Activated CD8-positive, alpha-beta T cell treated with anti-CD3 and anti-CD28 coated beads for 36 hours (primary cell): ENCODE data around the gene MGRN1. TPM values are rescaled to one million over a fixed set of nuclear protein-coding genes. Genes with fewer than 3 reads are reported as not detected.

Experiments used
- ATAC-seq: fragments of 200-7000 bp; cut with Tn5 transposase; one replicate; pipeline ENCODE4 v1.10.0; 2021; ENCODE audit warnings: mild to moderate bottlenecking, moderate library complexity
- CTCF ChIA-PET: fragments of 350-600 bp; sonication (Branson Sonifier 250); formaldehyde crosslinking; loops from one replicate; lab custom pipeline; 2021; ENCODE audit warnings: antibody characterized with exemption; lab: Charles Lee
- POLR2A ChIA-PET: fragments of 350-600 bp; sonication (Branson Sonifier 250); formaldehyde crosslinking; loops from one replicate; lab custom pipeline; 2021; ENCODE audit warnings: antibody characterized with exemption; lab: Charles Lee
- DNase-seq: peaks from one replicate; pipeline ENCODE4 v3.0.0-alpha.2; 2020
- H3K27ac Mint-ChIP-seq: one replicate; pipeline ENCODE4 v1.8.0; 2021; ENCODE audit warnings: mild to moderate bottlenecking, mixed read lengths
- H3K27me3 Mint-ChIP-seq: one replicate; pipeline ENCODE4 v1.8.0; 2021; ENCODE audit warnings: mixed read lengths
- H3K36me3 Mint-ChIP-seq: one replicate; pipeline ENCODE4 v1.8.0; 2021; ENCODE audit warnings: low read depth, mixed read lengths
- H3K4me1 Mint-ChIP-seq: one replicate; pipeline ENCODE4 v1.8.0; 2021; ENCODE audit warnings: low read depth, mixed read lengths
- H3K4me3 Mint-ChIP-seq: one replicate; pipeline ENCODE4 v1.8.0; 2021; ENCODE audit warnings: mild to moderate bottlenecking, moderate library complexity, mixed read lengths
- H3K9me3 Mint-ChIP-seq: one replicate; pipeline ENCODE4 v1.8.0; 2021; ENCODE audit warnings: mixed read lengths
- CTCF ChIP-seq: fragments of 200-600 bp; IDR thresholded peaks from one replicate; pipeline ENCODE4 v1.8.0; 2022; ENCODE audit warnings: antibody characterized with exemption, mild to moderate bottlenecking
- intact Hi-C: fragments of 100-400 bp; cut with micrococcal nuclease; formaldehyde crosslinking; loops from one replicate; pipeline ENCODE4 v1.10.0; 2022
- total RNA-seq, 2 experiments: library from RNA; stranded (reverse); gene quantifications; one replicate each; pipeline ENCODE4 v1.2.3, GENCODE V29; 2021

MGRN1 gene
- total RNA-seq, 2 experiments from 2014 or later = 67.6 to 70.8 TPM

GRCh38 chr16:4724661-4725270 is 100.1 kb downstream of the MGRN1 start:
- no peak overlapping the region for H3K4me3 Mint-ChIP-seq
- H3K27ac Mint-ChIP-seq = no peak overlapping the region
- ChIA-PET POLR2A (interaction anchor here (1.4 kb wide), 1 partner anchor 10 kb away, joined by 6 read pairs; no protein-coding TSS in a partner anchor), CTCF (interaction anchor here (1.0 kb wide), 1 partner anchor 365 kb away, joined by 3 read pairs; no protein-coding TSS in a partner anchor)
- no peaks in the 10 kb centered on the region for H3K4me1 Mint-ChIP-seq
- TF ChIP-seq CTCF = no peak
- H3K9me3 Mint-ChIP-seq = no peaks in the 10 kb centered on the region
- H3K36me3 Mint-ChIP-seq = peaks cover 18% of the 10 kb centered on the region
- ATAC-seq (no peak), DNase-seq (no peak)
- H3K27me3 Mint-ChIP-seq = no peaks in the 10 kb centered on the region
- intact Hi-C loops = no loop called here

GRCh38 chr16:4726616-4727015 is 102.0 kb downstream of the MGRN1 start:
- intact Hi-C loops = no loop called here
- ATAC-seq = no peak
- Mint-ChIP-seq H3K27me3 (no peaks in the 10 kb centered on the region), H3K4me1 (no peaks in the 10 kb centered on the region), H3K4me3 (no peak overlapping the region), H3K36me3 (peaks cover 21% of the 10 kb centered on the region), H3K9me3 (no peaks in the 10 kb centered on the region), H3K27ac (no peak overlapping the region)
- TF ChIP-seq CTCF = no peak
- CTCF ChIA-PET = no interaction called here
- no peak for DNase-seq
- POLR2A ChIA-PET = no interaction called here

GRCh38 chr16:4728676-4729075 is 104.0 kb downstream of the MGRN1 start:
- CTCF ChIA-PET = no interaction called here
- intact Hi-C loops = no loop called here
- Mint-ChIP-seq H3K27me3 (no peaks in the 10 kb centered on the region), H3K27ac (no peak overlapping the region), H3K36me3 (peaks cover 13% of the 10 kb centered on the region), H3K9me3 (no peaks in the 10 kb centered on the region), H3K4me3 (no peak overlapping the region), H3K4me1 (peaks cover 11% of the 10 kb centered on the region)
- ATAC-seq (no peak), DNase-seq (no peak)
- POLR2A ChIA-PET = interaction anchor here (0.7 kb wide), 1 partner anchor 26 kb away, joined by 3 read pairs; no protein-coding TSS in a partner anchor
- TF ChIP-seq CTCF = no peak

GRCh38 chr16:4729876-4730275 is 105.2 kb downstream of the MGRN1 start:
- POLR2A ChIA-PET = interaction anchor here (1.9 kb wide), 1 partner anchor 34 kb away, joined by 4 read pairs; no protein-coding TSS in a partner anchor
- intact Hi-C loops = no loop called here

More at GRCh38 chr16:4729876-4730275, 105.2 kb downstream of the MGRN1 start:
- H3K27me3 Mint-ChIP-seq = no peaks in the 10 kb centered on the region
- no peak for TF ChIP-seq CTCF
- H3K9me3 Mint-ChIP-seq = no peaks in the 10 kb centered on the region
- no peak overlapping the region for H3K4me3 Mint-ChIP-seq
- CTCF ChIA-PET = no interaction called here
- H3K36me3 Mint-ChIP-seq = peaks cover 12% of the 10 kb centered on the region
- ATAC-seq (no peak), DNase-seq (no peak)
- peaks cover 11% of the 10 kb centered on the region for H3K4me1 Mint-ChIP-seq
- H3K27ac Mint-ChIP-seq = no peak overlapping the region
